Activated naive CD8-positive, alpha-beta T cell treated with anti-CD3 and anti-CD28 coated beads, Interleukin-2, amount 50 U/mL, for 24 hours (primary cell): Measurements from ENCODE around the gene LRRC56.

Experiments
- ATAC-seq: fragments of 150-1000 bp; cut with Tn5 transposase; one replicate; pipeline ENCODE4 v1.10.0; 2021
- DNase-seq: peaks from one replicate; pipeline ENCODE4 v3.0.0; 2021
- H3K27ac Mint-ChIP-seq: one replicate; pipeline ENCODE4 v1.8.0; 2021; ENCODE audit warnings: mild to moderate bottlenecking, mixed read lengths
- H3K27me3 Mint-ChIP-seq: one replicate; pipeline ENCODE4 v1.8.0; 2021; ENCODE audit warnings: mixed read lengths
- H3K36me3 Mint-ChIP-seq: one replicate; pipeline ENCODE4 v1.8.0; 2021; ENCODE audit warnings: low read depth, mixed read lengths
- H3K4me1 Mint-ChIP-seq: one replicate; pipeline ENCODE4 v1.8.0; 2021; ENCODE audit warnings: mixed read lengths
- H3K4me3 Mint-ChIP-seq: one replicate; pipeline ENCODE4 v1.8.0; 2021; ENCODE audit warnings: mild to moderate bottlenecking, moderate library complexity, mixed read lengths
- H3K9me3 Mint-ChIP-seq: one replicate; pipeline ENCODE4 v1.8.0; 2021; ENCODE audit warnings: mixed read lengths

Gene LRRC56

GRCh38 chr11:537622-538430 is 499 bp downstream of the LRRC56 start:
- H3K27me3 Mint-ChIP-seq = no peaks in the 10 kb centered on the region
- peak overlapping the region; percentile 69 for H3K27ac Mint-ChIP-seq
- no peak for DNase-seq
- H3K4me3 Mint-ChIP-seq = peak overlapping the region; percentile 90
- peaks cover 17% of the 10 kb centered on the region for H3K4me1 Mint-ChIP-seq
- H3K9me3 Mint-ChIP-seq = no peaks in the 10 kb centered on the region
- no peaks in the 10 kb centered on the region for H3K36me3 Mint-ChIP-seq
- no peak for ATAC-seq

- peaks cover 17% of the 10 kb centered on the region for H3K4me1 Mint-ChIP-seq
- no peak for ATAC-seq
- H3K36me3 Mint-ChIP-seq = no peaks in the 10 kb centered on the region
- no peak for DNase-seq
- no peaks in the 10 kb centered on the region for H3K9me3 Mint-ChIP-seq
- H3K27me3 Mint-ChIP-seq = no peaks in the 10 kb centered on the region
- peak overlapping the region; percentile 61 for H3K4me3 Mint-ChIP-seq
- no peak overlapping the region for H3K27ac Mint-ChIP-seq
These were observed 1.2 kb downstream of the LRRC56 start for GRCh38 chr11:538431-539051.

GRCh38 chr11:539971-540481 is 2.7 kb downstream of the LRRC56 start:
- no peak overlapping the region for H3K27ac Mint-ChIP-seq
- H3K4me1 Mint-ChIP-seq = peaks cover 17% of the 10 kb centered on the region
- H3K9me3 Mint-ChIP-seq = no peaks in the 10 kb centered on the region
- H3K4me3 Mint-ChIP-seq = no peak overlapping the region
- DNase-seq (no peak), ATAC-seq (no peak)
- no peaks in the 10 kb centered on the region for H3K36me3 Mint-ChIP-seq
- no peaks in the 10 kb centered on the region for H3K27me3 Mint-ChIP-seq

GRCh38 chr11:540583-541432 is 3.5 kb downstream of the LRRC56 start:
- ATAC-seq (no peak), DNase-seq (no peak)
- peaks cover 17% of the 10 kb centered on the region for H3K4me1 Mint-ChIP-seq
- no peaks in the 10 kb centered on the region for H3K27me3 Mint-ChIP-seq
- no peaks in the 10 kb centered on the region for H3K9me3 Mint-ChIP-seq
- no peak overlapping the region for H3K4me3 Mint-ChIP-seq
- H3K36me3 Mint-ChIP-seq = no peaks in the 10 kb centered on the region
- H3K27ac Mint-ChIP-seq = no peak overlapping the region

- Mint-ChIP-seq H3K4me1 (peaks cover 13% of the 10 kb centered on the region), H3K27me3 (no peaks in the 10 kb centered on the region), H3K27ac (no peak overlapping the region), H3K4me3 (no peak overlapping the region), H3K36me3 (no peaks in the 10 kb centered on the region), H3K9me3 (no peaks in the 10 kb centered on the region)
- DNase-seq = no peak
- ATAC-seq = no peak
These were observed 4.1 kb downstream of the LRRC56 start for GRCh38 chr11:541433-541885.

GRCh38 chr11:544817-545166 is 7.5 kb downstream of the LRRC56 start:
- no peaks in the 10 kb centered on the region for H3K4me1 Mint-ChIP-seq
- no peak overlapping the region for H3K4me3 Mint-ChIP-seq
- no peak for DNase-seq
- H3K27me3 Mint-ChIP-seq = no peaks in the 10 kb centered on the region
- no peak for ATAC-seq
- H3K36me3 Mint-ChIP-seq = no peaks in the 10 kb centered on the region
- H3K27ac Mint-ChIP-seq = no peak overlapping the region
- H3K9me3 Mint-ChIP-seq = no peaks in the 10 kb centered on the region

- H3K36me3 Mint-ChIP-seq = no peaks in the 10 kb centered on the region
- no peaks in the 10 kb centered on the region for H3K27me3 Mint-ChIP-seq
- H3K27ac Mint-ChIP-seq = no peak overlapping the region
- no peak overlapping the region for H3K4me3 Mint-ChIP-seq
- DNase-seq = no peak
- H3K9me3 Mint-ChIP-seq = no peaks in the 10 kb centered on the region
- H3K4me1 Mint-ChIP-seq = no peaks in the 10 kb centered on the region
- ATAC-seq = no peak
These were observed 7.8 kb downstream of the LRRC56 start for GRCh38 chr11:545171-545570.

GRCh38 chr11:548700-549603 is 11.6 kb downstream of the LRRC56 start:
- Mint-ChIP-seq H3K36me3 (no peaks in the 10 kb centered on the region), H3K9me3 (no peaks in the 10 kb centered on the region), H3K27ac (no peak overlapping the region), H3K4me1 (no peaks in the 10 kb centered on the region), H3K4me3 (no peak overlapping the region), H3K27me3 (no peaks in the 10 kb centered on the region)
- DNase-seq (no peak), ATAC-seq (no peak)

- Mint-ChIP-seq H3K9me3 (no peaks in the 10 kb centered on the region), H3K36me3 (no peaks in the 10 kb centered on the region), H3K27me3 (no peaks in the 10 kb centered on the region), H3K4me3 (no peak overlapping the region), H3K27ac (no peak overlapping the region), H3K4me1 (no peaks in the 10 kb centered on the region)
- no peak for DNase-seq
- ATAC-seq = no peak
These were observed 12.9 kb downstream of the LRRC56 start for GRCh38 chr11:550021-550745.

- Mint-ChIP-seq H3K36me3 (no peaks in the 10 kb centered on the region), H3K27ac (no peak overlapping the region), H3K4me3 (no peak overlapping the region), H3K9me3 (no peaks in the 10 kb centered on the region), H3K4me1 (no peaks in the 10 kb centered on the region), H3K27me3 (no peaks in the 10 kb centered on the region)
- DNase-seq (no peak), ATAC-seq (no peak)
These were observed 13.4 kb downstream of the LRRC56 start for GRCh38 chr11:550746-551085.

GRCh38 chr11:551131-551530 is 13.8 kb downstream of the LRRC56 start:
- ATAC-seq = no peak
- no peaks in the 10 kb centered on the region for H3K27me3 Mint-ChIP-seq
- H3K27ac Mint-ChIP-seq = no peak overlapping the region
- no peak for DNase-seq
- no peak overlapping the region for H3K4me3 Mint-ChIP-seq
- no peaks in the 10 kb centered on the region for H3K36me3 Mint-ChIP-seq
- no peaks in the 10 kb centered on the region for H3K4me1 Mint-ChIP-seq
- no peaks in the 10 kb centered on the region for H3K9me3 Mint-ChIP-seq

- no peaks in the 10 kb centered on the region for H3K9me3 Mint-ChIP-seq
- ATAC-seq = no peak
These were observed 14.3 kb downstream of the LRRC56 start for GRCh38 chr11:551596-551995.

GRCh38 chr11:553083-553987 is 16.0 kb downstream of the LRRC56 start:
- ATAC-seq (no peak), DNase-seq (no peak)
- no peaks in the 10 kb centered on the region for H3K36me3 Mint-ChIP-seq
- peaks cover 9% of the 10 kb centered on the region for H3K27me3 Mint-ChIP-seq
- peaks cover 1% of the 10 kb centered on the region for H3K4me1 Mint-ChIP-seq
- H3K27ac Mint-ChIP-seq = no peak overlapping the region
- no peak overlapping the region for H3K4me3 Mint-ChIP-seq
- H3K9me3 Mint-ChIP-seq = no peaks in the 10 kb centered on the region

More at GRCh38 chr11:551596-551995, 14.3 kb downstream of the LRRC56 start:
- Mint-ChIP-seq H3K4me1 (peaks cover 1% of the 10 kb centered on the region), H3K27me3 (peaks cover 3% of the 10 kb centered on the region), H3K36me3 (no peaks in the 10 kb centered on the region), H3K4me3 (no peak overlapping the region), H3K27ac (no peak overlapping the region)
- no peak for DNase-seq
